ENCODE data around the gene PPFIBP2. TPM values are rescaled to one million over a fixed set of nuclear protein-coding genes. Genes with fewer than 3 reads are reported as not detected.

PPFIBP2 gene
- total and polyA plus RNA-seq, 11 donors: 10.5 to 31.1 (median 20.8) TPM

DNA sequence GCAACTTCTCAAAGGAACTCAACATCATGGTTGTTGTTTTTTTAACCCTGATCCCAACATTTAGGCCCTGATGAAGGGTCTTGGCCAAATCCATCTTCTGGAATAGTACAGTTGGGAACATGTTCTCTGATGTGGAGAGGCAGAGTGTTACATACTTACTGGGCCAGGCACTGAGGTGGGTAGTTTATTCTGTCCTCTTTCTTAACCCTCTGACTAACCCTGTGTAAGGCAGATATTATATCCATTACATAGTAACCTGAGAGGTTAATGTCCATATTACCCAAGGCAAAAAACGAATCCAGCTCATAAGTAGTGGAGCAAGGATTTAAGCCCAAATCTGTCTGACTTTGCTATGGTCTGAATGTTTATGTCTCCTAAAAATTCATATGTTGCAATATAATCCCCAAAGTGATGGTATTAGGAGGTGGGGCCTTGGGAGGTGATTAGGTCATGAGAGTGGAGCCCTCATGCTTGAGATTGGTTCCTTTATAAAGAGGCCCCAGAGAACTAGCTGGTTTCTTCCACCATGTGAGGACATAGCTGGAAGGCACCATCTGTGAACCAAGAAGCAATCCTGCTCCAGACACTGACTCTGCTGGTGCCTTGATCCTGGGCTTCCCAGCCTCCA, 16.3 kb downstream of the PPFIBP2 start:
- ATAC-seq: no peak
- Histone ChIP-seq H3K9me3 (no peaks in the 10 kb centered on the region), H3K27ac (no peak overlapping the region), H3K4me3 (no peak overlapping the region), H3K4me1 (peaks cover 0 to 49% (median 0%) of the 10 kb centered on the region in 12 donors), H3K36me3 (no peaks in the 10 kb centered on the region), H3K27me3 (no peaks in the 10 kb centered on the region)
- intact Hi-C loops (cut with DNase I): no loop called here
- WGBS, 4 donors: 92 to 95% (median 94%) methylated on average over 1 of the region's 1 CpG
- DNase-seq: no peak
- TF ChIP-seq, protein P1, sequence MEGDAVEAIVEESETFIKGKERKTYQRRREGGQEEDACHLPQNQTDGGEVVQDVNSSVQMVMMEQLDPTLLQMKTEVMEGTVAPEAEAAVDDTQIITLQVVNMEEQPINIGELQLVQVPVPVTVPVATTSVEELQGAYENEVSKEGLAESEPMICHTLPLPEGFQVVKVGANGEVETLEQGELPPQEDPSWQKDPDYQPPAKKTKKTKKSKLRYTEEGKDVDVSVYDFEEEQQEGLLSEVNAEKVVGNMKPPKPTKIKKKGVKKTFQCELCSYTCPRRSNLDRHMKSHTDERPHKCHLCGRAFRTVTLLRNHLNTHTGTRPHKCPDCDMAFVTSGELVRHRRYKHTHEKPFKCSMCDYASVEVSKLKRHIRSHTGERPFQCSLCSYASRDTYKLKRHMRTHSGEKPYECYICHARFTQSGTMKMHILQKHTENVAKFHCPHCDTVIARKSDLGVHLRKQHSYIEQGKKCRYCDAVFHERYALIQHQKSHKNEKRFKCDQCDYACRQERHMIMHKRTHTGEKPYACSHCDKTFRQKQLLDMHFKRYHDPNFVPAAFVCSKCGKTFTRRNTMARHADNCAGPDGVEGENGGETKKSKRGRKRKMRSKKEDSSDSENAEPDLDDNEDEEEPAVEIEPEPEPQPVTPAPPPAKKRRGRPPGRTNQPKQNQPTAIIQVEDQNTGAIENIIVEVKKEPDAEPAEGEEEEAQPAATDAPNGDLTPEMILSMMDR (IDR thresholded peaks at IDR 0.05): no peak
- no peak for TF ChIP-seq POLR2A (IDR thresholded peaks at IDR 0.05)

DNA sequence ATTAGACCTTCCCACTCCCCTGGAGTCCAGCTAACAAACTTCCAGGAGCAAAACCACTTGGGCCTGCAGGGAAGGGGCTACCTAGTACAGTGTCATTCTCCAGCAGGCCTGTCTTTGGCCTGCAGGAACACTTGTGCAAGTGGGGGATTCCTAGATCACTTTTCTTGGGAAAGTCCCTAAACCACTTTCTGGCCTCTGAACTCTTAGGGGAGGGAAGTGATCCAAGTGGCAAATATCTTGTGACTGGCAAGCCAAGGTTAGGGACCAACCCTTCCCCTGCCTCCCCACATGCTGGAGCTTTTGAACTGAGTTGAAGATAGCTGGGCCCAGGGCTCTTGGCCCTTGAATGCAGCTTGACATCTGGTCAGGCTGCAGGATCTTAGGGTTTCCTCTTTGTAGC, 17.2 kb downstream of the PPFIBP2 start:
- H3K9me3 ChIP-seq: no peaks in the 10 kb centered on the region
- intact Hi-C loops (cut with DNase I): no loop called here
- DNase-seq (no peak), ATAC-seq (no peak)
- no peak overlapping the region for H3K27ac ChIP-seq
- H3K27me3 ChIP-seq: no peaks in the 10 kb centered on the region
- H3K4me1 ChIP-seq: peaks cover 0 to 41% (median 0%) of the 10 kb centered on the region in 12 donors
- no peaks in the 10 kb centered on the region for H3K36me3 ChIP-seq
- no peak overlapping the region for H3K4me3 ChIP-seq
- TF ChIP-seq POLR2A (IDR thresholded peaks at IDR 0.05): no peak

DNA sequence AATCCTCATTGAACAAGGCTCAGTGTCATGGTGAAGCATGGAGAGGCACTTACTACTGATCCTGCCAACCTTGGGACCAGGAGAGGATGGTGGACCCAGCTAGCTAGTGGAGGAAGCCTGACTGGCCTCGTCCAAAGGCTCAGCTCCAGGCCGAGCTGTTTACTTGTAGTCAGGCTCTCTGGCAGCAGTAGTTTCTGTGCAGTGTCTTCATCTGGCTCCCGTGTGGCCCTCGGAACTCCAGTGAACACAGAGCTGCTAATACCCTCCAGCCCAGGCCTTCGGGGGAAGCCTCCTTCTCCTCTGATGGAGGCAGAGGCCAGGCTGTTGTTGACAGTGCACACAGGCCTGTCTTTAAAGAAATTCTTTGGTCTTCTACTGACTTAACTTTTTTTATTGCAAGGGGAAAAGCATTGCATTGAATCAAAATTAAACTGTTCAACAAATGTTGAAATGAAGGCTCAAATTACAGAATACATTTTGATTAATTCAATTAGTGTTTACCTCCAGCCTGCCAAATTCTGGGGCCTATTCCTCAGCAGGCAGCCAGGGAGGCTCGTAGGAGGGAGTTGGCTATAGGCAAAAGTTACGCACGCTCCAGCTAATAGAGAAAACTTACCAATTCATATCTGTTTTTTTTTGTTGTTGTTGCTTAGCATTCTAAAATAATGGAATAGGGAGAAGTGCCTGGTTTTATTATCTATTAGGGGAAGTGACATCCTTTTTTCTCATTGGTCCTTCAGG, 18.8 kb downstream of the PPFIBP2 start:
- ATAC-seq (no peak), DNase-seq (no peak)
- intact Hi-C loops (cut with DNase I): no loop called here
- WGBS, 4 donors: 89 to 94% (median 93%) methylated on average over 8 of the region's 8 CpGs
- H3K4me3 ChIP-seq: no peak overlapping the region
- TF ChIP-seq, protein P1 (IDR thresholded peaks at IDR 0.05): no peak
- TF ChIP-seq POLR2A (IDR thresholded peaks at IDR 0.05): no peak
- H3K4me1 ChIP-seq: peaks cover 0 to 30% (median 0%) of the 10 kb centered on the region in 12 donors
- H3K36me3 ChIP-seq: no peaks in the 10 kb centered on the region
- no peak overlapping the region for H3K27ac ChIP-seq
- no peaks in the 10 kb centered on the region for H3K27me3 ChIP-seq
- H3K9me3 ChIP-seq: no peaks in the 10 kb centered on the region

DNA sequence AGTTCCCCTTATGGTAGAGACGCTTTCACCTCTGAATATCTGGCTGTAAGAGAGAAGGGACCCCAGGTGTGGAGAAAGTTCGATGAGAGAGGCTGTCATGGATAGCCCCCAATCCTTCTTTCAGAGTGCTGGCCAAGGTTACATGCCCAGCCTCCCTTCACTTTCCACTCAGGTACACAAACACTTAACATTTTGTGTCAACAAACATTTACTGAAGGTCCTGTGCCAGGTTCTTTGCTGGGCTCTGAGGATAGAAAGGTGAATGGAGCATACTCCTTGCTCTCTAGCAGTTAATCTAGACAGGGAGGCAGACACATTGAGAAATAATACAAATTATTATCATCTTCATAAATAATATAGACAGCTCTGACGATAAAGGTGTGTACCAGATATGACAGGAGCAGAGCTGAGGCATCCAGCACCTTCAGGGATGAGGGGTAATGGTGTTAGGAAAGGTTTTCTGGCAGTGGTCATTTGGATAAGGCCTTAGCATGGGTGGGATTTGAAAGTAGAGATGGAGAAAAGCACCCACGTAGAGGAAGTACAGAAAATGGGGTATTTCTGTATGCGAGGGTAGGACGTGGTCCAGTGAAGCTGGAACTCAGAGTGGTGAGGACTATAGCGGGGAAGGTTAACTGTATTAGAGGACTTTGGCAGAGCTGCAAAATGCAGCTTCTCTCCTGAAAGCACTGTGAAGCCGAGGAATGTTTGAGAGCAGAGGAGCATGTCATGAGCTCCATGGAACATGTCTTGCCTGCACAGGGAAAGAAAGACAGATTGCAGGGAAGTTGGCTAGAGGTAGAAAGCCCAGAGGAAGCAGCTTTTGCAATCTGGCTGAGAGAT, 19.6 kb downstream of the PPFIBP2 start:
- TF ChIP-seq, protein P1 (IDR thresholded peaks at IDR 0.05): no peak
- TF ChIP-seq POLR2A (IDR thresholded peaks at IDR 0.05): no peak
- 83 to 91% (median 88%) methylated on average over 8 of the region's 8 CpGs for WGBS, 4 donors

More for the DNA sequence above, 19.6 kb downstream of the PPFIBP2 start:
- Histone ChIP-seq H3K27ac (no peak overlapping the region), H3K4me3 (no peak overlapping the region), H3K36me3 (no peaks in the 10 kb centered on the region), H3K9me3 (no peaks in the 10 kb centered on the region), H3K4me1 (peaks cover 0 to 30% (median 7%) of the 10 kb centered on the region in 12 donors), H3K27me3 (no peaks in the 10 kb centered on the region)
- intact Hi-C loops (cut with DNase I): no loop called here
- no peak for ATAC-seq
- DNase-seq: no peak
